ENCODE data around the gene REP15. TPM values are rescaled to one million over a fixed set of nuclear protein-coding genes. Genes with fewer than 3 reads are reported as not detected.
A peak's percentile ranks its signal among the peaks of the same experiment; 100 is the strongest.

REP15 gene
- 0.20 and 1.3 TPM in 2 replicates for total RNA-seq (2021)
- long read RNA-seq: 0 reads

DNA sequence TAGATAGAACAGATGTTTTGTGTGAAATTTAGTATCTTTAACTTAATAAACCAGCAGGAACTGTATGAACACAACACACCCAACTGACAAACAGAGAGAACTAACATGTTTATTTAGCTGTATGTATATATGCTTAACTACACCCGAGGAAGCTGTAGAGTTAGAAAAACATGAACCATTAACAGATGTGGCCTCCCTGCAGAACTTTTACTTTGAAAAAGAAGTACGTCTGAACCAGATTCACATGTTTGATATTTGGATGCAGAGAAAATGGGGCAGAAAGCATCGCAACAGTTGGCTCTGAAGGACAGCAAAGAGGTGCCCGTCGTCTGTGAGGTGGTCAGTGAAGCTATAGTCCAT is at the start of gene REP15:
REP15 (plus strand) TSS at position 155 of the 360 bp plus-strand sequence; CDS start at position 271, 116 bp downstream.
- no peak for DNase-seq
- Mint-ChIP-seq H3K36me3 (ENCODE audit: insufficient read depth in 1 of 3, low read depth in 3 of 3) (peaks cover 0 to 16% (median 14%) of the 10 kb centered on the region in 3 experiments; a peak in 5 of 7 replicates), H3K27me3 (ENCODE audit: low read depth) (no peaks in the 10 kb centered on the region), H3K4me1 (no peaks in the 10 kb centered on the region), H3K27ac (peak within 1 kb of the TSS in 1 of 3 experiments; percentile 9; a peak in 2 of 7 replicates), H3K4me3 (no peak within 1 kb of the TSS), H3K9me3 (no peaks in the 10 kb centered on the region)
- H2BK20ac ChIP-seq (ENCODE audit: low read depth, low read length, poor library complexity, severe bottlenecking): no peak within 1 kb of the TSS
- no peak within 1 kb of the TSS for H2BK15ac ChIP-seq (ENCODE audit: low read depth, low read length)
- no peak within 1 kb of the TSS for H2BK5ac ChIP-seq (ENCODE audit: insufficient read length, low read length)
- no peaks in the 10 kb centered on the region for H3K23me2 ChIP-seq (ENCODE audit: insufficient read length, low read depth, low read length, poor library complexity, severe bottlenecking)
- H3K27me3 ChIP-seq (ENCODE audit: insufficient read depth, low read length): no peaks in the 10 kb centered on the region
- H3K14ac ChIP-seq (ENCODE audit: insufficient read depth, low read length): no peak within 1 kb of the TSS
- H3K27ac ChIP-seq (ENCODE audit: insufficient read length, low read depth, low read length): no peak within 1 kb of the TSS
- no peaks in the 10 kb centered on the region for H4K20me1 ChIP-seq (ENCODE audit: control insufficient read depth, insufficient read depth, insufficient read length)
- no peak within 1 kb of the TSS for H3T11ph ChIP-seq (ENCODE audit: low read length)
- no peak within 1 kb of the TSS for H4K91ac ChIP-seq (ENCODE audit: insufficient read length, low read depth, low read length)
- H3K56ac ChIP-seq (ENCODE audit: insufficient read length, low read depth, low read length): no peak within 1 kb of the TSS
- no peak within 1 kb of the TSS for H3K4me2 ChIP-seq (ENCODE audit: insufficient read depth, insufficient read length, low read length)
- no peak within 1 kb of the TSS for H2AFZ ChIP-seq (ENCODE audit: low read length)
- H3K23ac ChIP-seq (ENCODE audit: insufficient read length, low read depth, low read length): no peak within 1 kb of the TSS
- no peaks in the 10 kb centered on the region for H3K4me1 ChIP-seq (ENCODE audit: insufficient read depth, low read length)
- H2AK5ac ChIP-seq (ENCODE audit: insufficient read length, low read length): no peak within 1 kb of the TSS
- no peak within 1 kb of the TSS for H2BK12ac ChIP-seq (ENCODE audit: insufficient read length, low read depth, low read length)
- H4K5ac ChIP-seq (ENCODE audit: insufficient read length, low read depth, low read length): no peak within 1 kb of the TSS
- H3K18ac ChIP-seq (ENCODE audit: insufficient read length, low read depth, low read length): no peak within 1 kb of the TSS
- no peaks in the 10 kb centered on the region for H3K79me2 ChIP-seq (ENCODE audit: insufficient read depth, low read length)
- no peak within 1 kb of the TSS for H2BK120ac ChIP-seq (ENCODE audit: low read depth, low read length, poor library complexity, severe bottlenecking)
- no peaks in the 10 kb centered on the region for H3K79me1 ChIP-seq (ENCODE audit: insufficient read depth, low read depth, low read length, poor library complexity, severe bottlenecking)
- no CpG with 5 or more reads among the region's 5 CpGs for WGBS (ENCODE audit: extremely low coverage, insufficient read length, low lambda C conversion rate)
- no peaks in the 10 kb centered on the region for H3K9me3 ChIP-seq (ENCODE audit: control insufficient read depth, low read depth, low read length)
- H3K4ac ChIP-seq (ENCODE audit: low read depth, low read length): no peak within 1 kb of the TSS
- no peak within 1 kb of the TSS for H3K9ac ChIP-seq (ENCODE audit: extremely low read depth, insufficient read length, low read length)
- no peak within 1 kb of the TSS for H4K8ac ChIP-seq (replicated peaks; ENCODE audit: insufficient read length, low read depth, low read length)
- TF ChIP-seq CTCF (conservative IDR thresholded peaks at IDR 0.05): no peak
